ENCODE measurements around the gene SLITRK6. TPM values are rescaled to one million over a fixed set of nuclear protein-coding genes. Genes with fewer than 3 reads are reported as not detected.
"Not testable (repeated sequence)": the region's sequence is repeated elsewhere in the genome, so short reads cannot be mapped to it uniquely, and the experiment has no call there.

Gene SLITRK6
- total RNA-seq, 1 experiment from 2014 or later, result not detected

DNA sequence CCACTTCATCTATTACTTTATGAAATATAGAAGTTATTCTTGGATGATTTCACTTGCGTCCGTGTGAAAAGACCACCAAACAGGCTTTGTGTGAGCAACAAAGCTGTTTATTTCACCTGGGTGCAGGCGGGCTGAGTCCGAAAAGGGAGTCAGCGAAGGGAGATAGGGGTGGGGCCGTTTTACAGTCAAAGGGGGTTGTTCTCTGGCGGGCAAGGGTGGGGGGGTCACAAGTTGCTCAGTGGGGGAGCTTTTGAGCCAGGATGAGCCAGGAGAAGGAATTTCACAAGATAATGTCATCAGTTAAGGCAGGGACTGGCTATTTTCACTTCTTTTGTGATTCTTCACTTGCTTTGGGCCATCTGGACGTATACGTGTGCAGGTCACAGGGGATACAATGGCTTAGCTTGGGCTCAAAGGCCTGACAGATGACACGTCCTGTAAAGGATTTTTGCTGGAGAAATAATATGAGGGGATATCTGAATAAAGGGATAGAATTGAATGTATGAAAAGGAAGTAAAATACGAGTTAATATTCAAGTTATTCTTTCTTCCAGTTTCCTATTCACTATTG is 55.9 kb downstream of the SLITRK6 start:
- H3K4me2 ChIP-seq (ENCODE audit: low read length); POLR2A ChIA-PET; H3K9me3 ChIP-seq (ENCODE audit: control insufficient read depth in 1 of 2, insufficient read depth in 1 of 2, low read depth in 1 of 2, low read length in 2 of 2); H4K20me1 ChIP-seq (ENCODE audit: insufficient read depth); H3K79me2 ChIP-seq (ENCODE audit: insufficient read depth, low read length); H3K4me1 ChIP-seq (ENCODE audit: control insufficient read depth in 1 of 2, insufficient read depth in 2 of 2, low read length in 2 of 2); H3K9ac ChIP-seq (ENCODE audit: low read length); H3K27me3 ChIP-seq (ENCODE audit: insufficient read depth, low read length); H3K9me2 ChIP-seq (ENCODE audit: insufficient read depth); RAD21 ChIA-PET (ENCODE audit: low non-redundant PET in 1 of 2, low total read pairs in 2 of 2, uncharacterized antibody in 2 of 2, unreplicated experiment in 2 of 2); H3K27ac ChIP-seq (ENCODE audit: low read depth, low read length); DNase-seq (ENCODE audit: low read depth, low spot score); ATAC-seq; H3K4me3 ChIP-seq (replicated peaks in 1 of 2; ENCODE audit: low read depth in 1 of 2, low read length in 2 of 2); H3K36me3 ChIP-seq (ENCODE audit: control insufficient read depth in 1 of 2, insufficient read depth in 2 of 2, low read length in 2 of 2); intact Hi-C loops (cut with micrococcal nuclease); BruUV-seq (replicated peaks); H2AFZ ChIP-seq (ENCODE audit: low read depth, low read length, poor library complexity, severe bottlenecking); CTCF ChIA-PET: not testable (repeated sequence)
